ENCODE results near the gene GRB14.
"Not testable (repeated sequence)": the region's sequence is repeated elsewhere in the genome, so short reads cannot be mapped to it uniquely, and the experiment has no call there.

GRB14 gene

DNA sequence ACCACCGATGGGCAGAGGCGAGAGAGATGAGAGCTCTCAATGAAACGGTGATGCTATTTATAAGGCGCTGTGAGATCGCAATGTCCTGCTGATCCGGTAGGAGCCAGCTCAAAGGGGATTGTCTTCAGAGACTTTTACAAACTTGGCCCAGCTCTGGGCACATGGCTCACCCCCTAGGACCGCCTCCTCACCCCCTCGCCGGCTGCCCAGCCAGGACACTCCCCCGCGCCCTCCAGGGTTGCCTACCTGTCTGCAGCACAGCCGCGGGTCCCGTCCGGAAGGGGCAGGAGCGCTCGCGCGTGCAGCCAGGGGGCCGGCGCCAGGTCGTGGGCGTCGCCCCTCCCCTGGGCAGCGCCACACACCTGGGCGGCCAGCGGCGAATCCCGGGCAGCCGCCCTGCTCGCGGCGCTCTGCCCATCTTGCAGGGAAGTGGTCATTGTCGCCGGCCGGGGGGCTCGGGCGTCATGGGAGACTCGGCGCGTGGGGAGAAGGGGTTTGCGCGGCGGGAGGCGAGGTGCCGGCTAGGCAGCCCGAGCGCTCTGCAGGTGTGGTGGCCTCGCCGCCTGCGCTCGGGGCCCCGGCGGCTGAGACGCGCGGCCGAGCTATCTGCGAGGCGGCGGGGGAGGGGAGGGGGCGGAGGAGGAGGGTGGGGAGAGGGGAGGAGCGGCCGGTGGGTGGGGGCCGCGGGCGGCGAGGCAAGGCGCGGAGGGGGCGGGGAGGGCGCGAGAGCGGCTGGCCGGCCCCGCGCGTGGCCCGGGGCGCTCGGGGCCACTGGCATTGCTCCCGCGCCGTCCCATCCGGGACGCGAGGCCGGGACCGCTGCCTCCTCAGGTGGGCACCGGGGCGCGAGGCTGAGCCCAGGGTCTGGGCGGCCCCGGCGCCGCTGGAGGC is at the start of gene GRB14:
Gene GRB14 (minus strand): TSS at position 610 of the 891 bp plus-strand sequence. CDS start 173 bp downstream, at position 437.
- no peak for DNase-seq

DNA sequence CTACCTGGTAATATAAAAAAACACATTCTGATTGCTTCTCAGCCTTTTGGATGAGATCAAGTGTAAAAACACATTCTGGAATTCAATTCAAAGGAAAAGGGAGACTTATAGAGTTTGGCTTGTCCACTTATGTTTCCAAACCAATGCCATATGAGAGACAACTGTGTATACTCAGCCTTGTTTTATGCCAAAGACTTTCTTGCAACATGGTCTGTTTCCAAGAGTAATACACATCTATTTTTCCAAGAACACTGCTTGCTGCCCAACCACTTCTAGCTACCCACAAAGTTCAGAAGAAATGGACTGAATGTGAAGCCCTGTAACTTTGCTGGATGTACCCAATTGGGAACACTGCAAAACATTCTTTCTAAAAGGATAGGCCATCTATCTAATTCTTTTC is 48.0 kb upstream of the GRB14 start:
- DNase-seq = no peak

DNA sequence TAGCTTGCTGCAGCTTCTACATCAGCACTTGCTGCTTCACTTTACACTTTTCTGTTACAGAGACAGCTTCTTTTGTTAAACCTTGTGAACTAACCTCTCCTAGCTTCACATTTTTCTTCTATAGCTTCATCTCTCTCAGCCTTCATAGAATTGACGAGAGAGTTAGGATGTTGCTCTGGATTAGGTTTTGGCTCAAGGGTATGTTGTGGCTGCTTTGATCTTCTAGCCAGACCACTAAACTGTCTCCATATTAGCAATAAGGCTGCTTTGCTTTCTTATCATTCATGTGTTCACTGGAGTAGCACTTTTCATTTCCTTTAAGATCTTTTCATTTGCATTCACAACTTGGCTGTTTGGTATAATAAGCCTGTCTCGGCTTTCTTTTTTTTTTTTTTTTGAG is 46.3 kb upstream of the GRB14 start:
- no peak for DNase-seq

DNA sequence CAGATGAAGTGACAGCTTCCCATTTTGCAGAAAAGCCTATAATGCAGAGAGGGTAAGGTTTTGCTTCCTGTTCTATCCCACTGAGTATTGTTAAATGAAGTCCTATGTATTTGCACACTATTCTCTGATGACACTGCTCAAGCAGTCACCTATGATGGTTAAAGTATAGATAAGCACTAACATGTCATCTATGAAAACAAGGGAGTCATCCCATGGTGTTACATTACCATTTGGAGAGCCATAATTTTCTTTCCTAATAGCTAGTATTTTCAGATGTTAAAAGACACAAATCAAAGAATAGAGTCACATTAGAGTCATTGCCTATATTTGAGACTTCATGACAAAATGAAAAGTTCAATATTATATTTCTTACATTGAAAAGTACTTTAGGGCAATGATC is 42.8 kb upstream of the GRB14 start:
- DNase-seq = no peak

DNA sequence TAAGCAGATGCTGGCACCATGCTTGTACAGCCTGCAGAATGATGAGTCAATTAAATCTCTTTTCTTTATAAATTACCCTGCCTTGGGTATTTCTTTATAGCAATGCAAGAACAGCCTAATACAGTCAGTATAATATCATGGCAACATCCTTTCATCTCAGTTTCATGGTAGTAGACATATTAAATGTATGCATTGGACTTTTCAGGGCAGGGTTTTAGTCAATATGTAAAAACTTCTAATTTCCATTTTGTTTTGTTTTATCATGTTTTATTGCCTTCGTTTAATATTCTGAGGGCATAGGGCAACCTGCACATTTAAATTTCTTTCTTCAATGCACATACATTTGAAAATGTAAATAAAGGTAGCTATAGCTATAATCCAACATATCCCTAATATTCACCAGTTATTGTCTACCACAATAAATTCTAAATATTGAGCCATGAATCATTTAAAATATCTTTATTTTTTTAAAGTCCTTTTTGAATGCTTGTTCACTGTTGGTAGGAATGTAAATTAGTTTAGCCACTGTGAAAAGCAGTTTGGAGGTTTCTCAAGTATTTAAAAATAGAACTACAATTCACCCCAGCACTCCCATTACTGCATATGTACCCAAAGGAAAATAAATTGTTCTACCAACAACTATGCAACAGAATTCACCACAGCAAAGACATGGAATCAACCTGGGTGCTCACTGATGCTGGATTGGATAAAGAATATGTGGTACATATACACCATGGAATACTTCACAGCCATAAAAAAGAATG is 41.8 kb upstream of the GRB14 start:
- no peak for DNase-seq

DNA sequence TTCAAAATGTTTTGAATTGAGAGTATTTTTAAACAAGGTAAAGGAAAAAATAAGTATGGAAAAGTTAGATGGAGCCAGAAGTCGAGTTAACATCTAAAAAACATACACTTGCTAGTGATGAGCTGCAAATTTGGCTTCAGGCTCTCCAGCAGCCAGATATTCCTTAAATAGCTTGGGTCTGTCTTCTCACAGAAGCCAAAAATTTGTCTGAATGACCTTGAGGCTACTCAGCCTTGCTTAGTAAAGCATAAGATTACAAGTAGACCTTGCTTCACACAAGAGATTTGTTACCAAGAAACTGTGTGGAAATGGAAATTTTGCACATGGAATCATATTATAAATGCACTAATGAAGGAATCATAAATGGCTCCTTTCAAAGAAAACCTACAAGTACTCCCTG is 40.8 kb upstream of the GRB14 start:
- no peak for DNase-seq

DNA sequence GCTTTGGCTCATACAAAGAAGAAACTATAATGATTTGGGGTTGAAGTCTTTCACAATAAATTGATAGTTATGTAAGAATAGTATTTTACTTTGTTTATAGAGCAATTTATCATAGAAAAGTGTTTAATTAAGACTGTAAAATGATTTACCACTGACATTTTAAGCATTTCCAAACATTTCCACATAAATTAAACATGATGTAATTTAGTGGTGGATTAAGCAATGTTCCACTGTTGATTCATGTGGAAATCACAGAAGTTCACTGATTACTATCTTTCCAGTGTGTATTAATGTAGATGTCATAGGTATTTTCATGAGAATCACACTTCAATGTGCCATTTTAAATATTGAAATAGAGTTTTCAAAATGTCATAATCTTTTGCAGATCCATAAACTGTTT is 40.1 kb upstream of the GRB14 start:
- DNase-seq = no peak

DNA sequence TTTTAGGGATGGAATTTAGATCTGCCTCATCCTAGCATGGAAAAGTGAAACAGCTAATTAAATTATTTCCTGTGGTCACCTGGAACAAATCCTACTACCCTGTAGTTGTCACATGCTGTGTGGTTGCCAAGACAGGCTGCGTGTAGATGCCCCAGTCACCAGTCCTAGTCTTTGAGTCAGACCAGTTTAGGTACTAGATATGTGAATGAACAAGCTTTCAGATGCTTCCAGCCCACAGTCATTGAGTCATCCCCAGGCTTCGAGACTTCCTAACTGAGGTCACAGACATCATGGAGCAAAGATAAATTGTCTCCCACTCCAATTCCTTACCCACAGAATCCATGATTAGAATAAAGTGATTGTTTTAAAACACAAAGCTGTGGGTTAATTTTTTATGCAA is 35.8 kb upstream of the GRB14 start:
- no peak for DNase-seq

DNA sequence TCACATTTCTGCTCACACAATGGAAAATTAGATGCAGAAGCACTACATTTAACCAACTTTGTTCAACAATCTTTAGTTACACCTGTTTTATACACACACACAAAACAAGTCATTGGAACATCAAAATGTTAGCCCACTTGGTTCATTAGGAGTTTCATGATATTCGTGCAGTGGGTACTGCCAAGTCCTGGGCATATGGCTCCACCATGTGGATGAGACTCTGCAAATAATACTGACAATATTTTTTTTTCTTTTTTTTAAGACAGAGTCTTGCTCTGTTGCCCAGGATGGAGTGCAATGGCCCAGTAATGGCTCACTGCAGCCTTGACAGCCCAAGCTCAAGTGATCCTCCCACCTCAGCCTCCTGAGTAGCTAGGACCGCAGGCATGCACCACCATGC is 34.5 kb upstream of the GRB14 start:
- no peak for DNase-seq

DNA sequence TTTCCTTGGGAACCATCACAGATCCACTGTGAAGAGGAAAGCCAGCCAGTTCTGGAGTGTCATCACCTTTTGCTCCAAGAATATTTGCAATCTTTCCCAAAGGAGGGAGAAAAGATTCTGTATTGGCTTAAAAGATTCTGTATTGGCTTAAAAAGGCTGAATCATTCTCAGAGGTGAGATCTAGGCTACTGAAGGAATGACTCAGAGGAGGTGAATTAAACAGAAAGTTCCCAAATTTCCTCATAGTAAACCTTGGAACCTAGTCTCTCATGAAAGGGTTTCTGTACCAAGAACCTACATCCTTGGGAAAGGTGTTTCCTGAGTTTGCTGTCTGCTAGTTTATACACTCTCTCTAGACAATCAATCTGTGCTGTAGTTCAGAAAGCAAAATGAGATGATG is 34.1 kb upstream of the GRB14 start:
- DNase-seq = no peak

DNA sequence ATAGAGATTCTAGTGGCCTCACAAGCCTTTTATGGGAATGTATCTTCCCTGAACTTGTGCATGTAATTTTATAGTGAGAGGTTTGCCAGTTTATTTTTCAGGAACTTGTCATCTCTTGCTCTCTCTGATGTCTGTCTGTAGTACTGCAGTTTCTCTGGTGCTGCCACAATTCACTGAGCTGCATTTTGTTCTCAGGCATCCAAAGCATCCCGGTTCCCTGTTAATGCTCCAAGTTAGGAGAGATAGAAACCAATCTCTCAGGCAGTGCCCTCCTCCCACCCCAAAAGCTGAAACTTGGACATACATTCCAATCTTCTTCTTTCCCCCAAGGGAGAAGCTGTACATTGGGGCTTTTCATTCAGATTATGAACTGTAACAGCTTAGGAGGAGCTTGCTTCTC is 30.1 kb upstream of the GRB14 start:
- no peak for DNase-seq

DNA sequence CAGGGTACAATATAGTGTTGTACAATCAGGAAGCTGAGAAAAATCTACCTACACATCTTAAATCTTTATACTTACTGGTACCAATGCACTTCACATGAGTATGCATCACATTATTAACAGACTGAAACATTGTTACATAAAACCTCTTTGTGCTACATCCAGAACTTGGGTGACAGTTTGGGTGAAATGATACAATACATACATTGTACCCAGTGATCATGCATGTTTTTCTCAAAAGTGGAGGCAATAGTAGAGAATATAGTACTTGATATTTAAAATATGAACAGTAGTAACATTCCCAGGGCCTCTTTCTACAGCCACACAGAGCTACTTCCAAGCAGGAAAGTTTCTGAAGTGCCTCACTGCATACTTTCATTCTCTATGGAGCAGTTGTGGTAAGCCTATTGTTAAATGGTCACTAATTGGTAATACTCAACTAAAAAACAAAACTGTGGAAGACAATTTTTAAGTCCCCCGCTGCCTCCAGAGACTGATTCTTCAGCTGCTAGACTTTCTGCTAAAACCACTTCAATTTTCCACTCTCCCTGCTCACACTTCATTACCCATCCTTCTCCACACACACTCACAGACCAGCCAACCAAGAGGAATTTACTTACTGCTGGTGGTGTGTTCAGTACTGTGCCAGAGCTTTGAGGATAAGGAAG is 22.9 kb upstream of the GRB14 start:
- no peak for DNase-seq

DNA sequence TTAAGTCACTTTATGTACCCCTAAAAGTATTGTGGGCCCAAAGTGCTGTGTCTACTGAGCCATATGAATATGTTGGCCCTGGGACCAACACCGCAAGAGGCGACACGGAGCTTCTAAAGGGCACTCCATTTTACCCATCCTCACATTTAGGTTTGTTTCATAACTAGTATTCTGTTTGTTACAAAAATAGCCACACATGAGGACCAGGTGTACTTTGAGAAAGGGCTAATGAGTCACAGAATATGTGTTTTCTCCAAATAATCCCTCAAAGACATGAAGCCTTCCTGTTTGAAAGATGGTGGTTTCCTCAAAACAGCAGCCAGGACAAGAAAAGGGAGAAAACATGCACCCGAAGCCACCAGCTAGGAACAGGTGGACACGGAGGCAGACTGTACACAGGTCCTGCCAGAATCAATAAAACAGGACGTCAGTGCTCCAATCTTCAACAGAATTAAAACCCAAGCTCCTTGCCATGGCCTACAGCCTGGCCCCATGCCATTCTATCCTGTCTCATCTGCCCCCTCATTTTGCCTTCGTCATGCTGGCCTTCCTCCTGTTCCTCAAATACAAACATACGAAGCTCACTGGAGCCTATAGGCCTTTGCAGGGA is 21.8 kb upstream of the GRB14 start:
- DNase-seq = no peak

DNA sequence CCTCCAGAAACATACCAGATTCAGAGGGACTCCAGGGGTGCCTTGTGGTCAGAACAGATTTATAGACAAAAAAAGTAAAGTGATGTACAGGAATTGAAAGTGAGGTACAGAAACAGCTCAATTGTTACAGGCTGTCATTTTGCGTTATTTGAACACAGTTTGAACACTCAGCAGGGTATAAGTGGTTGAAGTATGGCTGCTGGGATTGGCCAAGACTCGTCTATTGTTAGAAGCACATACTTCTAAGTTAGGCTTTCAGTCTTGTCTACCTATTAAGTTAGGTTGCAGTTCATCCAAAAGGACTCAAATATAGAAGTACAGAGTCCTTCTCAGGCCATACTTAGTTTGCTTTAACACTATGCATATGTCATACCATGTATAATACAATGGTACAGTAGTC is 21.0 kb upstream of the GRB14 start:
- DNase-seq = no peak

DNA sequence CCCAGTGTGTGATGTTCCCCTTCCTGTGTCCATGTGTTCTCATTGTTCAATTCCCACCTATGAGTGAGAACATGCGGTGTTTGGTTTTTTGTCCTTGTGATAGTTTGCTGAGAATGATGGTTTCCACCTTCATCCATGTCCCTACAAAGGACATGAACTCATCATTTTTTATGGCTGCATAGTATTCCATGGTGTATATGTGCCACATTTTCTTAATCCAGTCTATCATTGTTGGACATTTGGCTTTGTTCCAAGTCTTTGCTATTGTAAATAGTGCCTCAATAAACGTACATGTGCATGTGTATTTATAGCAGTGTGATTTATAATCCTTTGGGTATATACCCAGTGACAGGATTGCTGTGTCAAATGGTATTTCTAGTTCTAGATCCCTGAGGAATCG is 7.0 kb upstream of the GRB14 start:
- DNase-seq = not testable (repeated sequence)

DNA sequence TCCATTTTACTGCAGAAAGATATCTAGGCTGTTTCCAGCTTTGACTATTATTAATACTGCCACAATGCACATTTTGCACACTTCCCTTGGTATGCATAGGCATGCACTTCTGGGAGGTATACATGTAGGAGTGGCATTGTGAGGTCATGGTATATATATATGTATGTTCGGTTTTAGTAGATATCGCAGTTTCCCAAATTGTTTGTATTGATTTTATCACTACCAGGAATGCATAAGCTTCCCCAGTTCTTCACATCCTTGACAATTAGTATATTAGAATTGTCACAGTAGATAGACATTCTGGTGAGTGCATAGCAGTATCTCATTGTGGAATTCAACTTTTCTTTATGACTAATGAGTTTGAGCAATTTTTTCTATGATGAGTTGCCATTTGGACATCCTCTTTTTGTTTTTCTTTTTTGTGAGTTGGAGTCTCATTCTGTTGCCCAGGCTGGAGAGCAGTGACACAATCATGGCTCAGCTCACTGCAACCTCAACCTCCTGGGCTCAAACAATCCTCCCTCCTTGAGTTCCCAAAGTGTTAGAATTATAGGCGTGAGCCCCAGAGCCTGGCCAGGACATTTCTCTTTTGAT is 4.2 kb upstream of the GRB14 start:
- DNase-seq = no peak

DNA sequence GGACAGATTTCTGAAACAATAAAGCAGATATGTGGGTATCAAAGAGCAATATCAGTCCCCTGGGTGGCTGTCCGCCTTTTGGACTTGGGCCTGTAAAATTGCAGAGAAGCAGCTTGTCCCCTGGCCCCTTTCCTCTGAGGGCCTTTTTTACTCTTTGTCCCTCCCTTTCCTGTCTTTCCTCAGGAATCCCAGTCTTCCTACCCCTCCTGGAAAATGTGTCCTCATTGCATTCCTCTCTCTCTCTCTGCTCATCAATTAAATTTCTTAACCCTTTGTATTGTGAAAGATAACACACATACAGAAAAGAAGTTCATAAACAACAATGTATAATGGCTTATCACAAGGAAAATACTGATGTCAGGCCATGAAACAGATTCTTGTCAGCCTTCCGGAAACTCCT is 3.0 kb upstream of the GRB14 start:
- DNase-seq = no peak

DNA sequence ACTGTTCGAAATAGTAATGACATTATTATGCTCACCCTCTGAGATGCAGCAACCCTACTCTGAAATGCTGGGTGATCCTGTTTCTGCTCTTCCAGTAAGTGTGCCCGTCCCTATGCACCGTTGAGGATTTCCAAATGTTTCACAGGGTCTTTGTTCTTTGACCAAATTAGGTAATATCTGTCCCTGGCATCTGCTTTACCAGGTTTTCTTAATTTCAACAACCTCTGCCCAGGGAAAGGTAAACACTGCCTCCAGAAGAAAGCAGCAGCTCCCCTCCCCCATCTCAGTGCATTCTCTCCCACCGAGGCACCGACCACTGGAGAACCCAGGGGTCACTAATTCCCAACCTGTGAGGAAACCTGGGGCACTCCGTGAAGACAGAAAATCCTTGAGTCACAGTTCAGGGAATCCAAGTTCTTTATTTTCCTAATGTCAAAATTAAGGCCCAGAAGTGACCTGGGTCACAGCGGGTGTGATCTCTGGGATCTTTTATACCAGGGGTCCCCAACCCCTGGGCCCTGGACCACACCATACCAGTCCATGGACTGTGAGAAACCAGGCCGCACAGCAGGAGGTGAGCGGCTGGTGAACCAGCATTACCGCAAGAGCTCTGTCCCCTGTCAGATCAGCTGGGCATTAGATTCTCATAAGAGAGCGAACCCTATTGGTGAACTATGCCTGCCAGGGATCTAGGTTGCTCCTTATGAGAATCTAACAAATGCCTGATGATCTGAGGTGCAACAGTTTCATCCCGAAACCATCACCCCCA is 1.2 kb upstream of the GRB14 start:
- no peak for DNase-seq

DNA sequence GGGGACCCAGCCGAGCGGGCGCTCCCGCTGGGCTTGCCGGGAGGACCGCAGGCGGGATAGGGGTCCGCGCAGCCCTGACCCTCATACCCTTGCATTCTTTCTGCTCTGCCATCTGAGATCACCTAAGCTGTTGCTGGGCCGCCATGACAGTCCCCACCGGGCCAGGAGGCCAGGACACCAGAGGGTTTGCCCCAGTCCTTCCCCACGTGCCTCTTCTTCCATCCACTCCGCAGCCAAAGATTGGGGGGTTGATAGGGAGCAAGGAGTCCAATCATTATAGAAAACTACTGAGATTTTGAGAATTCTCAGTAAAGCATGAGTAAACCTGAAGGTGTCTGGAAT is 453 bp upstream of the GRB14 start:
- no peak for DNase-seq

DNA sequence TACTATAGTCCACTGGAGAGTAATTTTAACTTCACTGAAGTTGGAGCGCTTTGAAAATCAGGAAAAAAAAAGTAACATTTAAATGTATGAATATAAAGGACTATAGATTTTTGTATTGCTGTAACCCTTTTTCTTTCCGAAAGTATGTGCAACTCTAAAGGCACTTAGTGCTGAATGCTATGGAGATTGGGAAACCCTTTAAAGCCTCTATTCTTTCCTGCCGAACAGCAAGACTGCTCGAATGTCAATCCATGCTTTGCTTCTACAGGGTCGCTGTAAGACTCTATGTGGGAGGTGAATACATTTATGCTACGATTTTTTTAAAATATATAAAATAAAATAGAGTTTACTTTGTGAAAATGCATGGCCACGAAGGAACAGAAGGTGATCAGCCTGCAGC is 825 bp downstream of the GRB14 start:
- no peak for DNase-seq

DNA sequence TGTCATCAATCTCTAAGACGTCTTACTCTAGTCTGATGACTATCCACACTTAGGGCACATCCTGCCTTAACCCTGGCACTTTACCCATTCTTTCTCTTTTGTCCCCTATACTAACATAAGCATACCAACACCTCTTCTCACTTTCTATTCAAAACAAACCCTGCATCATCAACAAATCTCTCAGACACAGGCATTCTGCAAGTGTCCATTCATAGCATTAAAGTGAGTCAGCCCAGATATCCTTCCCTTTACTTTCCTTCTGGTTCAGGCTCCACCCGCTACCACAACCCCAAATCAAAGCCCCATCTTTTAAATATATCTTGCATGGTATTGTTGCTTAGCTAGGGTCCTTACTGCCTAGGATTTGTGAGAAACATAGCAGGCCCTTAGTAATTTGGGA is 3.8 kb downstream of the GRB14 start:
- DNase-seq = no peak

DNA sequence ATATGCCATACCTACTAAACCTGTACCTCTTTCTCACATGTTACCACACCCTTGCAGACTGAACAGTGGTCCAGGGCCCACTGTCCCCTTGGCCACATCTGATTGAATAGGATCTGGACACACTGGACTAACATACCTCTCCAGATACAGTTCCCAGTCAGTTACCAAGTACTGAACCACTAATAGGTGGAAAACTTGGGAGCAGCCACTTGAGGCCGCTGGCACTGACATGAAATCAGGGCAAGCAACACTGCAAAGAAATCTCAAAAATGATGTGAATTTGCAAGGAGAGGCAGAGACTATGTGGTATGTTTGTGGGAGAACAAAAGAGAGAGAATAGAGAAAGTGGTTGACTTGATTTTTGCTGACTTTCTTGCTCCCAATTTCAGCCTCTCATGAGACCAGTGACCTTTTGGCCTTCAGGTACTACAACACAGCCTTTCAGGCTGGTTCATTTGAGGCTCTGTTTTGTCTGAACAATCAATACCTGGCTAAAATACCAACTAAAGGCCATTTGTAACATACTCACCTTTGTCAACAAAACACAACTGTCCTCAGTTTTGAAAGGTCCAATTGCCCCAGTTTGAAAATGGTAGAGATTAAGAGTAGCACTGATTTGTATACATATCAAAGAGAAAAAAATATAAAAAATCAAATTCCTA is 7.8 kb downstream of the GRB14 start:
- DNase-seq = no peak

All from midbrain (tissue), 1 donor.